SH-SY5Y (cell line): ENCODE results near the gene DOCK10.
A peak's percentile ranks its signal among the peaks of the same experiment; 100 is the strongest.

Experiments
- GATA2 ChIP-seq: IDR thresholded peaks from 2 replicates; pipeline ENCODE4 v1.6.1; 2011; ENCODE audit warnings: mild to moderate bottlenecking, low read depth, low read length
- GATA3 ChIP-seq: IDR thresholded peaks from 2 replicates; pipeline ENCODE4 v1.6.1; 2011; ENCODE audit warnings: low read depth, mild to moderate bottlenecking, low read length, moderate library complexity

The DOCK10 gene

GRCh38 chr2:225027061-225027762 is 15.1 kb downstream of the DOCK10 start:
- TF ChIP-seq GATA2 (no peak), GATA3 (no peak)

GRCh38 chr2:225025917-225026571 is 16.2 kb downstream of the DOCK10 start:
- no peak for TF ChIP-seq GATA3
- TF ChIP-seq GATA2, result no peak

GRCh38 chr2:225022188-225022587 is 20.1 kb downstream of the DOCK10 start:
- TF ChIP-seq GATA2 (no peak), GATA3 (no peak)

DNA sequence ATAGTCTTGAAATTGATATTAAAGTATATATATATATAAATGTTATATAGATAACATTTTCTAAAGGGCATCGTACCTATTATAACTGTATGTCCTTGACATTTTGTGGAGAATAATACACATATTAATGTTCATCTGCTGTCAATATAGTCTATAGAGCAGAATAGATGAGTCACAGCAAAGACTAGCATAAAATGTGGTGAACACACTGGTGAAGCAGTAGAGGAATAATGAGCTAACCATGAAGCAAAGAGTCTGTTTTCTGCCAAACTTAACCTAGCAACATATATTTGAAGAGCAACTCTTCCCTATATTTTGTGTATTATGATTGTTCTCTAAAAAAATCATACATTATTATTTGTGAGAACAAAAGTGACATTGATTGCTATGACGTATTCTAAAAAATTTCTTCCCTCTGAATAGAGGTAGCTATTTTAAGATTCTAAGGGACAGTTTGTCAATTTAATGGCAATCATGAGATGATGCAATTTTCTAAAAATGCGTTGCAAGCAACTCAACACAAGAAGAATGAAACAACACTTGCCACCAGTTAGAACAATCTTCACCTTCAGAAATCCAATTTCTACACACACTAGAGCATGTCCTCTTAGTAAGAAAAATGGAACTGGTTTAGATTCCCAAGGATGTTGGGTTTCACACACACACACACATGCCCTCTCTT is 22.0 kb downstream of the DOCK10 start:
- TF ChIP-seq GATA2 (no peak), GATA3 (no peak)

DNA sequence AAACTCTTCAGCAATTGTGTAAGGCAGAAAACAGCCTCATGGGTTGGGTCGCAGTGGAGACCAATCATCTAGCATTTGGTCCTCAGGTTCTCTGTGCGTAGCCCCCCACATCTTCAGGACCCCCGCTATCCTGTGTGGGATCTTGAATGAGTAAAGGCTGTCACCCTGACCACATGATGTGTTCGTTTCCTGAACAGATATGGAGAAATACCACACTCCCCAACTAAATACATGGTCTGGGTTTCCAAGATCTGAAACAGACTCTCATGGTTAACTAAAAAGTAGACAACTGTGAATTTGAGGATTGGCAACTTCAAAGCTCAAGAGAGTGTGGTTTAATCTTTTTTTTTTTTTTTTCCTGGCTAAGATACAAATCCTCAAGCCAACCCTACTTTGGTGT is 23.2 kb downstream of the DOCK10 start:
- TF ChIP-seq GATA3 (no peak), GATA2 (no peak)

GRCh38 chr2:225017713-225018112 is 24.6 kb downstream of the DOCK10 start:
- TF ChIP-seq GATA3 (0 out of 2 replicates have a peak, but pooled peaks have one; percentile 46), GATA2 (0 out of 2 replicates have a peak, but pooled peaks have one; percentile 21)

GRCh38 chr2:225017098-225017685 is 25.1 kb downstream of the DOCK10 start:
- TF ChIP-seq GATA3 (no peak), GATA2 (no peak)

DNA sequence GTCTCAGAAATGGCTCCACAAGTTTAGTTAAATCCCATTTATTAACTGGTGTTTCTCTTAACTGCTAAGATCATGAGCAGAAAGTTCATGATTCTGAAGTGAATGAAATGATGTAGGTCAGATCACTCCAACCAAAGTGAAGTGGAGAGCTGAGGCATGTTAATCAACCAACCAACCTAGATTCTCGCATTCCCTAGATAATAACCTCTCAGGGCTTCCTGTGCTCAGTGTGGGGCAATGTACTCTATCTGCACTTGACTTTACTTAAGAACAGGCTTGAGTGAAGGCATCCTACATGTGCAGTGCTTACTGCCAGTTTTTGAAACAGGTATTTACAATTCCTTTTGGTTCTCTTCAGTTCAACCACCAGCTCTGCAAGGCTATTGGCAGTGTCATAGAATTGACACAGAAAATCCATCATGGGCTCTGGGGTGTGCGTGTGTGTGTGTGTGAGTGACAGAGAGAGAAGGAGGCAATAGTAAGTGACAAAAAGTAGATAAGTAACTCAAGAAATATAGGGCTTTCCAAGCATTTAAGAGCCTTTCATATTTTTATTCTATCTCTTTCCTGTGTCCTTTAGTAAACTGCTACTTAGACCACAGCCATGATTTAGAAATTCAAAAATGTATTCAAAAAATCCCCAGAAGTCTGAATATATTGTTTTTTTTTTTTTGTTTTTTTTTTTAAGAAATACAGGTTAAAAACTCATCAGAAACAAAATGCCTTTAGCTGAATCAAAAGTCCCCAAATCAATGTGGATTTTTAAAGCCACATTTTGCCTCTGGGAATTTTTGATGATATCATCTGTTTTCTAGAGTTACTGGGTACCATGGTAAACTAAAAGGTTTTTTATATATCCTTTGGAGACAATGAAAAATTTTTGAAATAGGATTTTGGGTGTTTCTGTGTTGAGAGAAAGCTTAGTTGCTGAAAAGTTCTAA is 28.6 kb downstream of the DOCK10 start:
- TF ChIP-seq GATA2 (no peak), GATA3 (no peak)

DNA sequence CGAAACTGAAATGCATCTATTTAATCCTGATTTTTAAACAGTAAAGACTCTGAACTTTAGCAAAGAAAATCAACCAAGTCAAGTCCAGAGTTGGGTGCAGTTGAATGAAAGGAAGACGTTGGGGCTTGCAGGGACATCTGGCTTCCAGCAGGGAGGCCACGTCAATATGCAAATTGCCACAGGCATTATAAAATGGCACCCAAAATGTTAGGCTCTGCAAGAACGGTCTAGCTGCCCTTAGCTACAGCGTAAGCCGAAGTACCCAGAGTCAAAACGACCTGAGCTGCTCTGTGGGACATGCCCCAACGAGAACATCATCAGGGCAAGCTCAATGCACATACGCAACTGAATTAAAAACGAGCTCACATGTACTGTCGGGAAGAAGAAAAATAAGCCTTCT is 30.7 kb downstream of the DOCK10 start:
- TF ChIP-seq GATA3, result no peak
- TF ChIP-seq GATA2, result no peak

DNA sequence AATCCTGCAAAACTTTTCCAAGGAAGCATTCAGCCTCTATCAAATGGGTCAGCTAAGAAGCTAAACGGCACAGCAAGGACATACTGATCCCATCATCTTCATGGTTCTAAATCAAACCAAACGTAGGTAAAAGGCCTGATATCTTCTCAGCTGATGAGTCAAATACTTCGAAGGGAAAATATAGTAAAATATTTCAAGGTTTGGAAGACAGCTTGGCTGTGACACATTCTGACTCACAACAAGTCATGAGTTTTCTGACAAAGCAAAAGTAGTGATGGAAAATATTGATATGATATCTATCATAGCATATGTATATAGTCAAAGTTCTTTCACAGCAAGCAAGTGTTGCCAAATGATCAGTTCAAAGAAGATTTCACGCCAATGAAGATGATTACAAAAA is 31.5 kb downstream of the DOCK10 start:
- TF ChIP-seq GATA3 (no peak), GATA2 (no peak)

- TF ChIP-seq GATA2, result no peak
- no peak for TF ChIP-seq GATA3
Observed at GRCh38 chr2:225009768-225010167, 32.5 kb downstream of the DOCK10 start.

GRCh38 chr2:225008935-225009334 is 33.3 kb downstream of the DOCK10 start:
- no peak for TF ChIP-seq GATA2
- TF ChIP-seq GATA3, result no peak

DNA sequence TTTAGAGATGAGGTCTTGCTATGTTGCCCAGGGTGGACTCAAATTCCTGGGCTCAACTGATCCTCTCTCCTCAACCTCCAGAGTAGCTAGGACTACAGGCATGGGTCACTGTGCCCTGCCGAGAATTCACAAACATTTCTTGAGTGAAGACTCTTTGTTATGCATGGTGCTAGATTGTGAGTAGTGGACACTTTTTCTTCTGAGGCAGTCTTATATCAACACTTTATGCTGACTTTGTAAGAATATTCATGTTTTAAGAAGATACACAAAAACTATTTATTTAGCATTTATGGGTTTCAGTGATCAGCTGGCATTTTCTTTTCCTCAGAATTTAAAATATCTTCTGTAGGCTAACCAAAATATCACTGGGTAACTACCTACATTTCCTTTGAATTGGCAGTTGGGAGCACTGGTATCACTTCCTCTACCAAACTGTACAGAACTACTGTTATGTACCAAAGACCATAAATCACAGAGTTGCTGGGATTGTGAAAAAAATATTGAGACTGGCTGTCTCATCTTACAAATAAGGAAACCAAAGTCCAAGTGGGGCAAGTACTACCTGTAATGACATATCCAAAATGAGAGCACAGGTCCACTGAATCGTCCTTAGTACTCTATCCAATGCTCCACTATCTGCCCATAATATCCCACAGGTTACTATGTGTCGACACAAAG is 34.0 kb downstream of the DOCK10 start:
- TF ChIP-seq GATA3, result no peak
- TF ChIP-seq GATA2, result no peak

- TF ChIP-seq GATA3 (no peak), GATA2 (no peak)
Observed at GRCh38 chr2:225006730-225007129, 35.5 kb downstream of the DOCK10 start.
